BLaER1 treated with 17β-estradiol and CSF1 and Interleukin-3, amounts not matched to agents 10 nM and 100 nM (cell line): ENCODE measurements around the gene TRIB2.
A peak's percentile ranks its signal among the peaks of the same experiment; 100 is the strongest.

ENCODE experiments used
- H3K27ac ChIP-seq, 11 experiments: shearing (Covaris generic); formaldehyde crosslinking; 2 replicates each; pipeline ENCODE4 v1.8.1; 2022
- H3K27me3 ChIP-seq, 11 experiments: shearing (Covaris generic); formaldehyde crosslinking; 2 replicates each; pipeline ENCODE4 v1.8.1; 2022
- H3K36me3 ChIP-seq, 11 experiments: shearing (Covaris generic); formaldehyde crosslinking; 2 replicates each; pipeline ENCODE4 v1.8.1; 2022
- H3K4me1 ChIP-seq, 10 experiments: shearing (Covaris generic); formaldehyde crosslinking; 2 replicates each; pipeline ENCODE4 v1.8.1; 2022
- H3K4me2 ChIP-seq, 11 experiments: shearing (Covaris generic); formaldehyde crosslinking; 2 replicates each; pipeline ENCODE4 v1.8.1; 2022
- H3K4me3 ChIP-seq, 10 experiments: shearing (Covaris generic); formaldehyde crosslinking; 2 replicates each; pipeline ENCODE4 v1.8.1; 2022
- H3K9ac ChIP-seq, 11 experiments: shearing (Covaris generic); formaldehyde crosslinking; 2 replicates each; pipeline ENCODE4 v1.8.1; 2022
- H3K9me3 ChIP-seq, 11 experiments: shearing (Covaris generic); formaldehyde crosslinking; replicated peaks in 1 of 11; 2 replicates each; pipeline ENCODE4 v1.8.1; 2022
- H4K20me1 ChIP-seq, 11 experiments: shearing (Covaris generic); formaldehyde crosslinking; 2 replicates each; pipeline ENCODE4 v1.8.1; 2022
- Cebpa-rat ChIP-seq, 11 experiments: shearing (Covaris generic); IDR thresholded peaks; 2 replicates each; pipeline ENCODE4 v1.8.1; 2022

The TRIB2 gene

GRCh38 chr2:12769492-12770105 lies 52.9 kb downstream of the TRIB2 start:
- no peaks in the 10 kb centered on the region for H4K20me1 ChIP-seq
- H3K4me2 ChIP-seq, result peak overlapping the region; percentile 14 to 56 (median 45); a peak in 19 of 22 replicates
- peaks cover 0 to 12% (median 0%) of the 10 kb centered on the region in 11 experiments; a peak in 9 of 22 replicates for H3K9me3 ChIP-seq
- TF ChIP-seq Cebpa-rat (IDR thresholded peaks at IDR 0.05), result no peak
- H3K9ac ChIP-seq, result no peak overlapping the region
- H3K4me3 ChIP-seq, result no peak overlapping the region
- H3K36me3 ChIP-seq, result no peaks in the 10 kb centered on the region
- no peaks in the 10 kb centered on the region for H3K27me3 ChIP-seq
- H3K4me1 ChIP-seq, result peaks cover 0 to 13% (median 8%) of the 10 kb centered on the region in 10 experiments; a peak in 15 of 20 replicates
- no peak overlapping the region for H3K27ac ChIP-seq

GRCh38 chr2:12770300-12770968 lies 53.7 kb downstream of the TRIB2 start:
- TF ChIP-seq Cebpa-rat (IDR thresholded peaks at IDR 0.05), result no peak
- no peaks in the 10 kb centered on the region for H3K36me3 ChIP-seq
- no peak overlapping the region for H3K27ac ChIP-seq
- peaks cover 0 to 12% (median 0%) of the 10 kb centered on the region in 11 experiments; a peak in 4 of 22 replicates for H3K9me3 ChIP-seq
- no peaks in the 10 kb centered on the region for H4K20me1 ChIP-seq
- H3K27me3 ChIP-seq, result no peaks in the 10 kb centered on the region
- peaks cover 0 to 13% (median 8%) of the 10 kb centered on the region in 10 experiments; a peak in 15 of 20 replicates for H3K4me1 ChIP-seq
- no peak overlapping the region; a peak in 1 of 22 replicates for H3K4me2 ChIP-seq
- H3K4me3 ChIP-seq, result no peak overlapping the region
- H3K9ac ChIP-seq, result no peak overlapping the region

GRCh38 chr2:12771154-12771553 lies 54.4 kb downstream of the TRIB2 start:
- TF ChIP-seq Cebpa-rat (IDR thresholded peaks at IDR 0.05), result no peak
- Histone ChIP-seq H3K4me2 (no peak overlapping the region), H3K27ac (no peak overlapping the region), H3K4me3 (no peak overlapping the region), H3K9me3 (peaks cover 0 to 11% (median 0%) of the 10 kb centered on the region in 11 experiments; a peak in 3 of 22 replicates), H3K4me1 (peaks cover 0 to 13% (median 8%) of the 10 kb centered on the region in 10 experiments; a peak in 15 of 20 replicates), H3K9ac (no peak overlapping the region), H3K27me3 (no peaks in the 10 kb centered on the region), H3K36me3 (no peaks in the 10 kb centered on the region), H4K20me1 (no peaks in the 10 kb centered on the region)

- H4K20me1 ChIP-seq, result no peaks in the 10 kb centered on the region
- H3K9ac ChIP-seq, result no peak overlapping the region
- no peaks in the 10 kb centered on the region for H3K27me3 ChIP-seq
- H3K4me3 ChIP-seq, result no peak overlapping the region
- H3K9me3 ChIP-seq, result peaks cover 0 to 11% (median 0%) of the 10 kb centered on the region in 11 experiments; a peak in 3 of 22 replicates
- H3K36me3 ChIP-seq, result no peaks in the 10 kb centered on the region
- H3K4me2 ChIP-seq, result no peak overlapping the region
- H3K4me1 ChIP-seq, result peaks cover 0 to 13% (median 8%) of the 10 kb centered on the region in 10 experiments; a peak in 15 of 20 replicates
- no peak for TF ChIP-seq Cebpa-rat (IDR thresholded peaks at IDR 0.05)
- H3K27ac ChIP-seq, result no peak overlapping the region
Measured at GRCh38 chr2:12773586-12774394, 57.1 kb downstream of the TRIB2 start.

- Histone ChIP-seq H3K27me3 (no peaks in the 10 kb centered on the region), H3K4me1 (peaks cover 0 to 8% (median 6%) of the 10 kb centered on the region in 10 experiments; a peak in 15 of 20 replicates), H3K36me3 (no peaks in the 10 kb centered on the region), H3K4me3 (no peak overlapping the region), H3K27ac (no peak overlapping the region), H3K4me2 (no peak overlapping the region), H3K9me3 (peaks cover 0 to 11% (median 0%) of the 10 kb centered on the region in 11 experiments; a peak in 3 of 22 replicates), H3K9ac (no peak overlapping the region), H4K20me1 (no peaks in the 10 kb centered on the region)
- TF ChIP-seq Cebpa-rat (IDR thresholded peaks at IDR 0.05), result no peak
Measured at GRCh38 chr2:12774395-12774727, 57.6 kb downstream of the TRIB2 start.

- H3K36me3 ChIP-seq, result no peaks in the 10 kb centered on the region
- no peak overlapping the region for H3K4me2 ChIP-seq
- no peaks in the 10 kb centered on the region for H3K27me3 ChIP-seq
Measured at GRCh38 chr2:12776521-12776961, 59.8 kb downstream of the TRIB2 start.

GRCh38 chr2:12778369-12778768 lies 61.6 kb downstream of the TRIB2 start:
- no peak overlapping the region for H3K4me2 ChIP-seq
- no peaks in the 10 kb centered on the region for H3K27me3 ChIP-seq
- H3K27ac ChIP-seq, result no peak overlapping the region

More at GRCh38 chr2:12776521-12776961, 59.8 kb downstream of the TRIB2 start:
- Histone ChIP-seq H3K9me3 (peaks cover 0 to 11% (median 0%) of the 10 kb centered on the region in 11 experiments; a peak in 3 of 22 replicates), H3K27ac (no peak overlapping the region), H3K4me1 (no peaks in the 10 kb centered on the region), H4K20me1 (no peaks in the 10 kb centered on the region), H3K4me3 (no peak overlapping the region), H3K9ac (no peak overlapping the region)
- TF ChIP-seq Cebpa-rat (IDR thresholded peaks at IDR 0.05), result no peak

GRCh38 chr2:12778811-12779579 lies 62.3 kb downstream of the TRIB2 start:
- no peak for TF ChIP-seq Cebpa-rat (IDR thresholded peaks at IDR 0.05)
- H4K20me1 ChIP-seq, result no peaks in the 10 kb centered on the region
- no peak overlapping the region for H3K27ac ChIP-seq
- no peak overlapping the region for H3K4me3 ChIP-seq
- no peaks in the 10 kb centered on the region for H3K27me3 ChIP-seq
- H3K4me1 ChIP-seq, result no peaks in the 10 kb centered on the region
- H3K9me3 ChIP-seq, result peaks cover 0 to 11% (median 0%) of the 10 kb centered on the region in 11 experiments; a peak in 3 of 22 replicates
- no peak overlapping the region for H3K9ac ChIP-seq
- H3K4me2 ChIP-seq, result no peak overlapping the region
- H3K36me3 ChIP-seq, result no peaks in the 10 kb centered on the region

More at GRCh38 chr2:12778369-12778768, 61.6 kb downstream of the TRIB2 start:
- Histone ChIP-seq H3K36me3 (no peaks in the 10 kb centered on the region), H3K4me1 (no peaks in the 10 kb centered on the region), H3K9ac (no peak overlapping the region), H4K20me1 (no peaks in the 10 kb centered on the region), H3K4me3 (no peak overlapping the region), H3K9me3 (peaks cover 0 to 11% (median 0%) of the 10 kb centered on the region in 11 experiments; a peak in 3 of 22 replicates)
- no peak for TF ChIP-seq Cebpa-rat (IDR thresholded peaks at IDR 0.05)
